ENCODE data around the gene PREX1.

DNA sequence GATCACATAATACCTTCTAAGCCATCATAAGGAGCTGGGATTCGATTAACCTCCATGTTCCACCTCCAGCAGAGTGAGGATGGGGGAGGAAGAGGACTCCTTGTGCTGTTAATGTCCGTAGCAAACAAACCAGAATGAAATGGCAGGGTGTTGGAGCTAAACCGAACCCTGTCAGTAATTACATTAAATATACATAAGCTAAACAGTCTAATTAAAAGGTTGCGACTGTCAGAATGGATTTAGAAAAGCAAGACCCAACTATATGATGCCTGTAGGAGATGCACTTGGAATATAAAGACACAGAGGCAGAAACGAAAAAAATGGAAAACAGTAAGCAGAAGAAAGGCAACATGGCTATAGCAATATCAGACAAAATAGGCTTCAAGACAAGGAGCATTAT is 13.2 kb downstream of the PREX1 start:
- TF ChIP-seq ZFP3 (CRISPR knock-in tag; IDR thresholded peaks at IDR 0.05) (no peak), ZNF565 (CRISPR knock-in tag; conservative IDR thresholded peaks at IDR 0.05; ENCODE audit: low read depth) (no peak), ZNF8 (CRISPR knock-in tag; IDR thresholded peaks at IDR 0.05) (no peak), GLIS3 (CRISPR knock-in tag; IDR thresholded peaks at IDR 0.05) (no peak), CSDC2 (CRISPR knock-in tag; IDR thresholded peaks at IDR 0.05) (no peak), ZFP30 (CRISPR knock-in tag; IDR thresholded peaks at IDR 0.05) (no peak)
- TF ChIP-seq, protein P1, sequence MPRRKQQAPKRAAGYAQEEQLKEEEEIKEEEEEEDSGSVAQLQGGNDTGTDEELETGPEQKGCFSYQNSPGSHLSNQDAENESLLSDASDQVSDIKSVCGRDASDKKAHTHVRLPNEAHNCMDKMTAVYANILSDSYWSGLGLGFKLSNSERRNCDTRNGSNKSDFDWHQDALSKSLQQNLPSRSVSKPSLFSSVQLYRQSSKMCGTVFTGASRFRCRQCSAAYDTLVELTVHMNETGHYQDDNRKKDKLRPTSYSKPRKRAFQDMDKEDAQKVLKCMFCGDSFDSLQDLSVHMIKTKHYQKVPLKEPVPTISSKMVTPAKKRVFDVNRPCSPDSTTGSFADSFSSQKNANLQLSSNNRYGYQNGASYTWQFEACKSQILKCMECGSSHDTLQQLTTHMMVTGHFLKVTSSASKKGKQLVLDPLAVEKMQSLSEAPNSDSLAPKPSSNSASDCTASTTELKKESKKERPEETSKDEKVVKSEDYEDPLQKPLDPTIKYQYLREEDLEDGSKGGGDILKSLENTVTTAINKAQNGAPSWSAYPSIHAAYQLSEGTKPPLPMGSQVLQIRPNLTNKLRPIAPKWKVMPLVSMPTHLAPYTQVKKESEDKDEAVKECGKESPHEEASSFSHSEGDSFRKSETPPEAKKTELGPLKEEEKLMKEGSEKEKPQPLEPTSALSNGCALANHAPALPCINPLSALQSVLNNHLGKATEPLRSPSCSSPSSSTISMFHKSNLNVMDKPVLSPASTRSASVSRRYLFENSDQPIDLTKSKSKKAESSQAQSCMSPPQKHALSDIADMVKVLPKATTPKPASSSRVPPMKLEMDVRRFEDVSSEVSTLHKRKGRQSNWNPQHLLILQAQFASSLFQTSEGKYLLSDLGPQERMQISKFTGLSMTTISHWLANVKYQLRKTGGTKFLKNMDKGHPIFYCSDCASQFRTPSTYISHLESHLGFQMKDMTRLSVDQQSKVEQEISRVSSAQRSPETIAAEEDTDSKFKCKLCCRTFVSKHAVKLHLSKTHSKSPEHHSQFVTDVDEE (CRISPR knock-in tag; IDR thresholded peaks at IDR 0.05): no peak
- TF ChIP-seq, protein P2, sequence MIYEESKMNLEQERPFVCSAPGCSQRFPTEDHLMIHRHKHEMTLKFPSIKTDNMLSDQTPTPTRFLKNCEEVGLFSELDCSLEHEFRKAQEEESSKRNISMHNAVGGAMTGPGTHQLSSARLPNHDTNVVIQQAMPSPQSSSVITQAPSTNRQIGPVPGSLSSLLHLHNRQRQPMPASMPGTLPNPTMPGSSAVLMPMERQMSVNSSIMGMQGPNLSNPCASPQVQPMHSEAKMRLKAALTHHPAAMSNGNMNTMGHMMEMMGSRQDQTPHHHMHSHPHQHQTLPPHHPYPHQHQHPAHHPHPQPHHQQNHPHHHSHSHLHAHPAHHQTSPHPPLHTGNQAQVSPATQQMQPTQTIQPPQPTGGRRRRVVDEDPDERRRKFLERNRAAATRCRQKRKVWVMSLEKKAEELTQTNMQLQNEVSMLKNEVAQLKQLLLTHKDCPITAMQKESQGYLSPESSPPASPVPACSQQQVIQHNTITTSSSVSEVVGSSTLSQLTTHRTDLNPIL (CRISPR knock-in tag; IDR thresholded peaks at IDR 0.05; ENCODE audit: low read depth): no peak
- TF ChIP-seq, protein P3, sequence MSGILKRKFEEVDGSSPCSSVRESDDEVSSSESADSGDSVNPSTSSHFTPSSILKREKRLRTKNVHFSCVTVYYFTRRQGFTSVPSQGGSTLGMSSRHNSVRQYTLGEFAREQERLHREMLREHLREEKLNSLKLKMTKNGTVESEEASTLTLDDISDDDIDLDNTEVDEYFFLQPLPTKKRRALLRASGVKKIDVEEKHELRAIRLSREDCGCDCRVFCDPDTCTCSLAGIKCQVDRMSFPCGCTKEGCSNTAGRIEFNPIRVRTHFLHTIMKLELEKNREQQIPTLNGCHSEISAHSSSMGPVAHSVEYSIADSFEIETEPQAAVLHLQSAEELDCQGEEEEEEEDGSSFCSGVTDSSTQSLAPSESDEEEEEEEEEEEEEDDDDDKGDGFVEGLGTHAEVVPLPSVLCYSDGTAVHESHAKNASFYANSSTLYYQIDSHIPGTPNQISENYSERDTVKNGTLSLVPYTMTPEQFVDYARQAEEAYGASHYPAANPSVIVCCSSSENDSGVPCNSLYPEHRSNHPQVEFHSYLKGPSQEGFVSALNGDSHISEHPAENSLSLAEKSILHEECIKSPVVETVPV (CRISPR knock-in tag; IDR thresholded peaks at IDR 0.05): no peak
- TF ChIP-seq, protein P4, sequence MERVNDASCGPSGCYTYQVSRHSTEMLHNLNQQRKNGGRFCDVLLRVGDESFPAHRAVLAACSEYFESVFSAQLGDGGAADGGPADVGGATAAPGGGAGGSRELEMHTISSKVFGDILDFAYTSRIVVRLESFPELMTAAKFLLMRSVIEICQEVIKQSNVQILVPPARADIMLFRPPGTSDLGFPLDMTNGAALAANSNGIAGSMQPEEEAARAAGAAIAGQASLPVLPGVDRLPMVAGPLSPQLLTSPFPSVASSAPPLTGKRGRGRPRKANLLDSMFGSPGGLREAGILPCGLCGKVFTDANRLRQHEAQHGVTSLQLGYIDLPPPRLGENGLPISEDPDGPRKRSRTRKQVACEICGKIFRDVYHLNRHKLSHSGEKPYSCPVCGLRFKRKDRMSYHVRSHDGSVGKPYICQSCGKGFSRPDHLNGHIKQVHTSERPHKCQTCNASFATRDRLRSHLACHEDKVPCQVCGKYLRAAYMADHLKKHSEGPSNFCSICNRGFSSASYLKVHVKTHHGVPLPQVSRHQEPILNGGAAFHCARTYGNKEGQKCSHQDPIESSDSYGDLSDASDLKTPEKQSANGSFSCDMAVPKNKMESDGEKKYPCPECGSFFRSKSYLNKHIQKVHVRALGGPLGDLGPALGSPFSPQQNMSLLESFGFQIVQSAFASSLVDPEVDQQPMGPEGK (CRISPR knock-in tag; IDR thresholded peaks at IDR 0.05; ENCODE audit: borderline replicate concordance): no peak
